Bronchial epithelial cell (primary cell): ENCODE data around the gene PSMD1. TPM values are rescaled to one million over a fixed set of nuclear protein-coding genes. Genes with fewer than 3 reads are reported as not detected.
"Not testable (repeated sequence)": the region's sequence is repeated elsewhere in the genome, so short reads cannot be mapped to it uniquely, and the experiment has no call there.

ENCODE experiments used
- DNase-seq: peaks from one replicate; pipeline ENCODE4 v3.0.0-alpha.2; 2010; ENCODE audit warnings: low read depth
- FAIRE-seq: peaks from 2 replicates; lab custom pipeline; 2011; peaks lifted over from hg19 to GRCh38; lab: Jason Lieb, UNC
- H3K27me3 ChIP-seq: 2 replicates; pipeline ENCODE4 v1.5.1; 2011; ENCODE audit warnings: low read length; ENCODE audit not compliant: control insufficient read depth, insufficient read depth
- H3K36me3 ChIP-seq: 2 replicates; pipeline ENCODE4 v1.5.1; 2011; ENCODE audit warnings: low read length; ENCODE audit not compliant: control insufficient read depth, insufficient read depth
- H3K4me3 ChIP-seq: 2 replicates; pipeline ENCODE4 v1.5.1; 2011; ENCODE audit warnings: mild to moderate bottlenecking, low read depth, low read length, control low read depth
- total RNA-seq: library from RNA; depleted of rRNA; stranded (reverse); fragments of >200 nt; gene quantifications from 2 replicates; pipeline ENCODE4 v1.2.1, GENCODE V29; 2014
- TF ChIP-seq, protein P1 (sequence below): IDR thresholded peaks from 2 replicates; pipeline ENCODE4 v1.5.1; 2011; ENCODE audit warnings: mild to moderate bottlenecking, moderate library complexity, low read length, control low read depth, inconsistent platforms; ENCODE audit not compliant: insufficient read depth, severe bottlenecking

The PSMD1 gene
- total RNA-seq, 1 donor from 2014 or later = 69.5 TPM

DNA sequence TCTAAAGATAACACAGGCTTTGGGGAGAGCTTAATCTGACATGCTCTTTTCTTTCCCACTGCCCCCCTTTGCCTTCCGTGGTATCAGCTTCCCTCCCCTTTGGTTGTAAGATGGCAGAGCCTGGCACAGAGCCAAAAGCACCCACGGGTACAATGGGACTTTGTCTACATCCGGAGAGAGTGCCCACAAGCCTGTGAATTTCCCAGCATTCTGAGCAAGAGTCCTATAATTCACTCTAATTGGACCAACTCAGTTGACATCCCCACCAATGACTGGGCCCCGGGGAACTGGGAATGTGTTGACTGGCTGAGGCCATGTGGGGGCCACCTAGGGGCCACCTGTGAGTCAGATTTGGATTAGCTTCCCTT, 39.5 kb upstream of the PSMD1 start:
- H3K4me3 ChIP-seq = no peak overlapping the region
- no peak for DNase-seq
- no peak for FAIRE-seq
- TF ChIP-seq, protein P1, sequence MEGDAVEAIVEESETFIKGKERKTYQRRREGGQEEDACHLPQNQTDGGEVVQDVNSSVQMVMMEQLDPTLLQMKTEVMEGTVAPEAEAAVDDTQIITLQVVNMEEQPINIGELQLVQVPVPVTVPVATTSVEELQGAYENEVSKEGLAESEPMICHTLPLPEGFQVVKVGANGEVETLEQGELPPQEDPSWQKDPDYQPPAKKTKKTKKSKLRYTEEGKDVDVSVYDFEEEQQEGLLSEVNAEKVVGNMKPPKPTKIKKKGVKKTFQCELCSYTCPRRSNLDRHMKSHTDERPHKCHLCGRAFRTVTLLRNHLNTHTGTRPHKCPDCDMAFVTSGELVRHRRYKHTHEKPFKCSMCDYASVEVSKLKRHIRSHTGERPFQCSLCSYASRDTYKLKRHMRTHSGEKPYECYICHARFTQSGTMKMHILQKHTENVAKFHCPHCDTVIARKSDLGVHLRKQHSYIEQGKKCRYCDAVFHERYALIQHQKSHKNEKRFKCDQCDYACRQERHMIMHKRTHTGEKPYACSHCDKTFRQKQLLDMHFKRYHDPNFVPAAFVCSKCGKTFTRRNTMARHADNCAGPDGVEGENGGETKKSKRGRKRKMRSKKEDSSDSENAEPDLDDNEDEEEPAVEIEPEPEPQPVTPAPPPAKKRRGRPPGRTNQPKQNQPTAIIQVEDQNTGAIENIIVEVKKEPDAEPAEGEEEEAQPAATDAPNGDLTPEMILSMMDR = no peak
- H3K27me3 ChIP-seq = no peaks in the 10 kb centered on the region
- H3K36me3 ChIP-seq = no peaks in the 10 kb centered on the region

DNA sequence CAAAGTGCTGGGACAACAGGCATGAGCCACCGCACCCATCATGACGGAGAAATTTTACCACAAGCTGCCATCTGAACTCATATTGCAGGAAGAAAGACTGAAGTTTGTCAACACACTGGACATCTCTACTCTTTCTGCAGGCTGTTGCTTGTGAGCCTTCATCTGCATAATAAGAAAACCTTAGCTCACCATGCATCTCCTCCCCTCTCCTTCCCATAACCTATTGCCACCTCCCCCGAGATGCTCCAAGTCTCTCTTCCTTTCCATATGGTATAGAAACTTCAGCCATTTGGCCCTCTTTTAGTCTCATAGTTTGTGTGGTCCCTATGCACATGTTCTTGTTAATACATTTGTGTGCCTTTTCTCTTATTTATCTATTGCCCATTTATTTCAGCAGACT, 38.5 kb upstream of the PSMD1 start:
- TF ChIP-seq, protein P1 = no peak
- H3K36me3 ChIP-seq = no peaks in the 10 kb centered on the region
- DNase-seq (no peak), FAIRE-seq (no peak)
- no peaks in the 10 kb centered on the region for H3K27me3 ChIP-seq
- H3K4me3 ChIP-seq = no peak overlapping the region

DNA sequence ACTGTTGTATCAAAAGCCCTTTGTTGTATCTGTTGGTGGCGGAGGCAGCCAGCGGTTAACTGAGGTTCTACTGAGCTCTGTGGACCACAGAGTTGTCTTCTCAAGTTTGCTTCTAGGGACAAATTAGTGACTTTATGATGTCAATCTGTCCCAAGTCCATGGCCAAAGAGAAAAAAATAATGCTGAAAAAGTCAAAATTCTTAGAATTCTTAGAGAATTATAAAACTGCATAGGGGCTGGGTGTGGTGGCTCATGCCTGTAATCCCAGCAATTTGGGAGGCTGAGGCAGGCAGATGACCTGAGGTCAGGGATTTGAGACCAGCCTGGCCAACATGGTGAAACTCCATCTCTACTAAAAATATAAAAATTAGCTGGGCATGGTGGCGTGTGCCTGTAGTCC, 31.6 kb upstream of the PSMD1 start:
- H3K27me3 ChIP-seq, DNase-seq, H3K36me3 ChIP-seq, FAIRE-seq, H3K4me3 ChIP-seq: not testable (repeated sequence)

DNA sequence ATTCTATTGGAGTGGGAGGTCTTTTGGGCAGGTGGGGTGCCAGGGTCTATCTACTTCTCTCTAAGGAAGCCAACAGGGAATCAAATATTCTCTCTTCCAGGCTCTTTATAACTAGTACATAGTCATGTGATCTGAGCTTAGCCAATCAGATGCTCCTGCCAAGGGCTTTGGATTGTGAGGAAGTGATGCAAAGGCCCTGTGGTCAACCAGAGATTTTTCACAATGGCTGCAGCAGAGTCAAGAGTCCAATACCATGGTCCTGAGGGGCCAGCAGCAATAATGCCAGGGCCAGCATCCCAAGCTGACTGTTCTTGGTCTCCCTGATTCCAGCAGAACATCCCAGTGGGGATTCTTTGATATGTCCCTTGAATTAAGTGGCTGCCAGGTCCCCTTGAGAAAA, 27.8 kb upstream of the PSMD1 start:
- no peak for FAIRE-seq
- TF ChIP-seq, protein P1 = no peak
- no peak for DNase-seq
- Histone ChIP-seq H3K36me3 (no peaks in the 10 kb centered on the region), H3K27me3 (peaks cover 2% of the 10 kb centered on the region), H3K4me3 (no peak overlapping the region)

DNA sequence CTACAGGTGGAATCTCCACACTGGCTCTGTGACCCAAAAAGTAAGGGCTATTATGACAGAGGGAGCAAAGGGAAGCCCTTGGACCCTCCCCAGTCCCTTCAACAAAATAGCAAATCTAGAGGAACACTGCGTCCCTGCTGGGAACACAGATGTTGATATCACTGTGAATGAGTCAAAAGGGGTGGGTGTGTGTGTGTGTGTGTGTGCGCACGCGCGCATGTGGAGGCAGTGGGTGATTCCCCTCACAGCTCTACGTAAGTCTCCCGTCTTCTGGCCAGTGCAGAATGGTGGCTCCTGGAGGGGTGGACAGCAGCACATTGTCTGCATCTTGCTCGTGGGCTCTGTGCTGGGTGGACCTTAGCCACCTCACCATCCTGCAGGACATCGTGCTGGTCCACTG, 27.1 kb upstream of the PSMD1 start:
- Histone ChIP-seq H3K27me3 (peaks cover 2% of the 10 kb centered on the region), H3K36me3 (no peaks in the 10 kb centered on the region), H3K4me3 (no peak overlapping the region)
- FAIRE-seq (no peak), DNase-seq (no peak)
- TF ChIP-seq, protein P1 = no peak

DNA sequence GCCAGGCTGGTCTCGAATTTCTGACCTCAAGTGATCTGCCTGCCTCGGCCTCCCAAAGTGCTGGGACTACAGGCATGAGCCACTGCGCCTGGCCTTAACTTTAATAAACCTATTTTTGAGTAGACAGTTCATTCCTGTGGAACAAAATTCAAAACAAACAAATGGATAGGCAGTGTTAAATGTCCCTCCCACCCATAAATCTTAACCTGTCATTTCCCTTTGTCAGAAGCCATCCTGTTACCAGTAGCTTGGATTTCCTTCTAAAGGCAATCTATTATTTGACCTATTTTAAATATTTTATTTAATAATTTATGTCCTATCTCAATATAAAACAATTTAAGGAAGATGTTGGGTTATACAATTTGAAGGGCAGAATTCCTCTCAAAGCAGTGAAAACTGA, 25.9 kb upstream of the PSMD1 start:
- H3K36me3 ChIP-seq = no peaks in the 10 kb centered on the region
- TF ChIP-seq, protein P1 = no peak
- H3K27me3 ChIP-seq = peaks cover 2% of the 10 kb centered on the region
- H3K4me3 ChIP-seq = no peak overlapping the region
- DNase-seq (no peak), FAIRE-seq (no peak)
